Osteocyte (in vitro differentiated cells): ENCODE measurements around the gene NRXN2. TPM values are rescaled to one million over a fixed set of nuclear protein-coding genes. Genes with fewer than 3 reads are reported as not detected.

ENCODE experiments used
- DNase-seq: peaks from one replicate; pipeline ENCODE4 v3.0.0; 2021; ENCODE audit warnings: mixed read lengths; ENCODE audit not compliant: unreplicated experiment; ENCODE audit errors: extremely low spot score
- H3K27ac Mint-ChIP-seq: one replicate; pipeline ENCODE4 v1.8.0; 2021; ENCODE audit warnings: mild to moderate bottlenecking, mixed read lengths; ENCODE audit not compliant: unreplicated experiment
- H3K27me3 Mint-ChIP-seq: one replicate; pipeline ENCODE4 v1.8.0; 2021; ENCODE audit warnings: mixed read lengths; ENCODE audit not compliant: unreplicated experiment
- H3K36me3 Mint-ChIP-seq: one replicate; pipeline ENCODE4 v1.8.0; 2021; ENCODE audit warnings: mixed read lengths; ENCODE audit not compliant: unreplicated experiment
- H3K4me1 Mint-ChIP-seq: one replicate; pipeline ENCODE4 v1.8.0; 2021; ENCODE audit warnings: mixed read lengths; ENCODE audit not compliant: unreplicated experiment
- H3K4me3 Mint-ChIP-seq: one replicate; pipeline ENCODE4 v1.8.0; 2021; ENCODE audit warnings: mild to moderate bottlenecking, moderate library complexity, mixed read lengths; ENCODE audit not compliant: unreplicated experiment
- H3K9me3 Mint-ChIP-seq: one replicate; pipeline ENCODE4 v1.8.0; 2021; ENCODE audit warnings: mixed read lengths; ENCODE audit not compliant: unreplicated experiment
- total RNA-seq: library from RNA; stranded (reverse); gene quantifications from 2 replicates; pipeline ENCODE4 v1.2.1, GENCODE V29; 2021
- TF ChIP-seq, protein P1 (sequence below): fragments of 200-600 bp; sonication (generic); IDR thresholded peaks from 2 replicates; pipeline ENCODE4 v1.5.0; 2021; ENCODE audit warnings: antibody characterized with exemption, mild to moderate bottlenecking, moderate library complexity

Gene NRXN2
- total RNA-seq, 1 donor from 2014 or later, result 2.6 TPM

DNA sequence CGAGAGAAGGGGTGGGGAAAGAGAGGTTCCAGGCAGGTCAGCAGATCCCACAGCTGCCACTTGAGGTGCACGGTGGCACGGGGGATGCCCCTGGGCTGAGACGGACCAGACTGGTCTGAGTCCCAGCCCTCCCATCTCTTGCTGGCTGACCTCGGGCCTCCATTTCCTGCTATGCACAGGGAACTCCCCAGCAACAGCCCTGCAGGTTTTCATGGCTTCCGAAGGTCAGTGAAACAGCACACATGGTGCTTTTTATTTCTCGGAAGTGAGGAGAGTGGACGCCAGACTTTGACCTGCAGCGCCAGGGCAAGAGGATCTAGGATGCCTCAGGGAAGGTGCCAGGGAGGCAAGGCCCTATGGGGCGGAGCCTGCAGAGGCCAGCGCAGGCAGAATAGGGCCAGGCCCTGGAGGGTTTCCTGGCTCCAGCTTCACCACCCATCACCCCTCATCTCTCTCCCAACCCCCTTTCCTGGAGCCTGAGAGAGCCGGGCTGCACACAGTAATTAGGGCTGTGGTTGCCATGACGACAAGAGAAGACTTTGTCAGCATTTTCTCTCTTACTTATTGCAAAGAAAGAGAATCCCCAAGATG lies 102.5 kb downstream of the NRXN2 start:
- H3K9me3 Mint-ChIP-seq, result no peaks in the 10 kb centered on the region
- peaks cover 7% of the 10 kb centered on the region for H3K4me1 Mint-ChIP-seq
- TF ChIP-seq, protein P1, sequence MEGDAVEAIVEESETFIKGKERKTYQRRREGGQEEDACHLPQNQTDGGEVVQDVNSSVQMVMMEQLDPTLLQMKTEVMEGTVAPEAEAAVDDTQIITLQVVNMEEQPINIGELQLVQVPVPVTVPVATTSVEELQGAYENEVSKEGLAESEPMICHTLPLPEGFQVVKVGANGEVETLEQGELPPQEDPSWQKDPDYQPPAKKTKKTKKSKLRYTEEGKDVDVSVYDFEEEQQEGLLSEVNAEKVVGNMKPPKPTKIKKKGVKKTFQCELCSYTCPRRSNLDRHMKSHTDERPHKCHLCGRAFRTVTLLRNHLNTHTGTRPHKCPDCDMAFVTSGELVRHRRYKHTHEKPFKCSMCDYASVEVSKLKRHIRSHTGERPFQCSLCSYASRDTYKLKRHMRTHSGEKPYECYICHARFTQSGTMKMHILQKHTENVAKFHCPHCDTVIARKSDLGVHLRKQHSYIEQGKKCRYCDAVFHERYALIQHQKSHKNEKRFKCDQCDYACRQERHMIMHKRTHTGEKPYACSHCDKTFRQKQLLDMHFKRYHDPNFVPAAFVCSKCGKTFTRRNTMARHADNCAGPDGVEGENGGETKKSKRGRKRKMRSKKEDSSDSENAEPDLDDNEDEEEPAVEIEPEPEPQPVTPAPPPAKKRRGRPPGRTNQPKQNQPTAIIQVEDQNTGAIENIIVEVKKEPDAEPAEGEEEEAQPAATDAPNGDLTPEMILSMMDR, result no peak
- no peaks in the 10 kb centered on the region for H3K36me3 Mint-ChIP-seq
- DNase-seq, result no peak
- H3K27ac Mint-ChIP-seq, result no peak overlapping the region
- no peak overlapping the region for H3K4me3 Mint-ChIP-seq
- H3K27me3 Mint-ChIP-seq, result no peaks in the 10 kb centered on the region

- Mint-ChIP-seq H3K9me3 (no peaks in the 10 kb centered on the region), H3K4me3 (no peak overlapping the region), H3K27me3 (no peaks in the 10 kb centered on the region), H3K27ac (no peak overlapping the region), H3K36me3 (no peaks in the 10 kb centered on the region), H3K4me1 (peaks cover 7% of the 10 kb centered on the region)
- TF ChIP-seq, protein P1, result no peak
- no peak for DNase-seq
Observed at GRCh38 chr11:64619811-64620380, 103.1 kb downstream of the NRXN2 start.

DNA sequence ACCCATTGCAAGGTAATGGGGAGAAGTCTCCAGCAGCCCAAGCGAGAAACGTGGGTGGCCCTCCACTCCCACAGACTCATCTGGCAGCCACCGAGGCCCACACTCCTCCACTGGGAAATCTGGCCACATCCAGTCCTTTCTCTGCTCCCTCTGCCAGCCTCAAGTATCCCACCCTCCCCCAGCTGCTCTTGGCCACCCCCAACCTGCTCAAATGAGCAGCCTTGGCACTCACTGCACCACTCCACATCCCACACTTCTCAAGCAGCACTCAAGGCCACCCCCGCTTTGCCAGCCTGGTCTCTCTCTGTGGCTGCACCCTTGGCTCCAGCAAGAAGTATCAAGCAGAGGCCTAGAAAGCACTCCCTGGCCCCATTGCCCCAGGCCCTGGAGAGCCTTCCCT lies 103.8 kb downstream of the NRXN2 start:
- Mint-ChIP-seq H3K36me3 (no peaks in the 10 kb centered on the region), H3K27me3 (peaks cover under 1% of the 10 kb centered on the region), H3K27ac (no peak overlapping the region), H3K4me1 (peaks cover 7% of the 10 kb centered on the region), H3K9me3 (no peaks in the 10 kb centered on the region), H3K4me3 (no peak overlapping the region)
- DNase-seq, result no peak
- TF ChIP-seq, protein P1, result no peak

GRCh38 chr11:64616817-64617216 lies 106.2 kb downstream of the NRXN2 start:
- Mint-ChIP-seq H3K27ac (no peak overlapping the region), H3K36me3 (no peaks in the 10 kb centered on the region), H3K27me3 (peaks cover 7% of the 10 kb centered on the region), H3K4me1 (peaks cover 7% of the 10 kb centered on the region), H3K9me3 (no peaks in the 10 kb centered on the region), H3K4me3 (no peak overlapping the region)
- TF ChIP-seq, protein P1, result no peak
- no peak for DNase-seq

DNA sequence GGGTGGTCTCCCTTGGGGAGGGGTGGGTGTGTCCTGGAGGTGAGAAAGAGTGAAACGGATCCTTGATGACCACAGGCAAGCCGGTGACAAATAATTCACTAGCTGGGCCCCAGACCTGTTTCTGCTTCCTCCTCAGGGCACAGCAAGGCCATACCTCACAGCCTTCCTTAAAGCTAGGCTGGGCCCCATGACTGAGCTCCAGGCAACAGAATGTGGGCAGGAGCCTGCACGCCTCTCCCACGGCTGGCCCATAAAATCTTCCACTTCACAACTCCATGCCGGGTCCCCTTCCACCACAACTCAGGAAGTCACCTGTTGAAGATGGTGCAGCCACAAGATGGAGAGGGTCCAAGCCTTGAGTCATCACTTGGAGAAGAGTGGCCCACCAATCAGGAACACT lies 108.1 kb downstream of the NRXN2 start:
- no peaks in the 10 kb centered on the region for H3K36me3 Mint-ChIP-seq
- DNase-seq, result no peak
- TF ChIP-seq, protein P1, result no peak
- H3K4me3 Mint-ChIP-seq, result no peak overlapping the region
- no peak overlapping the region for H3K27ac Mint-ChIP-seq
- no peaks in the 10 kb centered on the region for H3K4me1 Mint-ChIP-seq
- no peaks in the 10 kb centered on the region for H3K9me3 Mint-ChIP-seq
- peaks cover 7% of the 10 kb centered on the region for H3K27me3 Mint-ChIP-seq
